ENCODE data around the gene BRD4.

BRD4 gene

DNA sequence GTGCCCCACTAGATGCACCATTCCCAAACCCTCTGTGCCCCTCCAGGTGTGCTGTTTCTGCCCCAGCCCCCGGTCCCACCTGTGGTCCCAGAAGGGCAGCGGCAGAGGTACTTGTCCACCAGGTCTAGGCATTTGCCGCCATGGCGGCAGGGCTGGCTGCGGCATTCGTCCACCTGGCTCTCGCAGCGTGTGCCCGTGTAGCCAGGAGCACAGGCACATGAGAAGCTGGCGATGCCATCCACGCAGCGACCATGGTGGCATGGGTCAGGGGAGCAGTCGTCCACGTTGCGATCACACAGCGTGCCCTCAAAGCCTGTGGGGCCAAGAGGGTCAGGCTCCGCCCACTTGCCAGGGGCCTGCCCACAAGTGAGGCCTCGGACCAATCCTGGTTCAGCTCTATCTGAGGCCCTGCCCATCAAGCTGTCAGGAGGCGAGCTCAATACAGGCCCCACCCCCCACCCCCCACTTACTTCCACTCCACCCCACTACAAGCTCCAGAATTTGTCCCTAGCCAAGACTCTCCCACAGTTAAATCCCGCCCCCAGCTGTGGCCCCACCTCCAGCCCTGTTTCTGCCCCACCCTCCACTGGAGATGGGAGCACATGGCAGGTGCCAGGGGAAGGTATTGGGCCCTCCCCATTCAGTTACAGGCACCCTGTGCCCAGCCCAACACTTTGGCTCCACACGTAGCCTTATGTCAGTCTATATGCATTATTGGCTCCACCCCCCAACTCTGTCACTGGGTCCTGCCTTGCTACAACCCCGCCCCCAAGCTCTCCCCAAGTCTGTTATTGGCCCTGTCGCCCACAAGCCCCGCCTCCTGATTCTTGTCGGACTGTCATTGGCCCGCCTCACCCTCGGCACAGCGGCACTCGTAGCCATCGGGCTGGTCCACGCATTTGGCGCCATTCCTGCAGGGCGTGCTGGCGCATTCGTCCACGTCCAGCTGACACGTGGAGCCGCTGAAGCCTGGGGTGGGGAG, 145.0 kb downstream of the BRD4 start:
- DNase-seq: no peak
